Type B pancreatic cell (in vitro differentiated cells): Measurements from ENCODE around the gene NFKBIE. TPM values are rescaled to one million over a fixed set of nuclear protein-coding genes. Genes with fewer than 3 reads are reported as not detected.

Experiments used
- DNase-seq: peaks from one replicate; pipeline ENCODE4 v3.0.0; 2021; ENCODE audit warnings: mixed read lengths; ENCODE audit not compliant: unreplicated experiment; ENCODE audit errors: extremely low spot score
- H3K27ac Mint-ChIP-seq: 2 replicates; pipeline ENCODE4 v1.8.0; 2021; ENCODE audit warnings: mild to moderate bottlenecking, mixed read lengths
- H3K27me3 Mint-ChIP-seq: 2 replicates; pipeline ENCODE4 v1.8.0; 2021; ENCODE audit warnings: mixed read lengths
- H3K36me3 Mint-ChIP-seq: 2 replicates; pipeline ENCODE4 v1.8.0; 2021; ENCODE audit warnings: mixed read lengths
- H3K4me1 Mint-ChIP-seq: one replicate; pipeline ENCODE4 v1.8.0; 2021; ENCODE audit warnings: mixed read lengths; ENCODE audit not compliant: unreplicated experiment
- H3K4me3 Mint-ChIP-seq: 2 replicates; pipeline ENCODE4 v1.8.0; 2021; ENCODE audit warnings: mild to moderate bottlenecking, mixed read lengths
- H3K9me3 Mint-ChIP-seq: 2 replicates; pipeline ENCODE4 v1.8.0; 2021; ENCODE audit warnings: mixed read lengths
- CTCF ChIP-seq: fragments of 200-600 bp; sonication (generic); conservative IDR thresholded peaks from 2 replicates; pipeline ENCODE4 v1.5.0; 2021; ENCODE audit warnings: antibody characterized with exemption, mild to moderate bottlenecking
- total RNA-seq: library from RNA; stranded (reverse); gene quantifications from 2 replicates; pipeline ENCODE4 v1.2.1, GENCODE V29; 2021; ENCODE audit warnings: low replicate concordance

NFKBIE gene
- total RNA-seq, 1 donor from 2014 or later, result 9.2 TPM

DNA sequence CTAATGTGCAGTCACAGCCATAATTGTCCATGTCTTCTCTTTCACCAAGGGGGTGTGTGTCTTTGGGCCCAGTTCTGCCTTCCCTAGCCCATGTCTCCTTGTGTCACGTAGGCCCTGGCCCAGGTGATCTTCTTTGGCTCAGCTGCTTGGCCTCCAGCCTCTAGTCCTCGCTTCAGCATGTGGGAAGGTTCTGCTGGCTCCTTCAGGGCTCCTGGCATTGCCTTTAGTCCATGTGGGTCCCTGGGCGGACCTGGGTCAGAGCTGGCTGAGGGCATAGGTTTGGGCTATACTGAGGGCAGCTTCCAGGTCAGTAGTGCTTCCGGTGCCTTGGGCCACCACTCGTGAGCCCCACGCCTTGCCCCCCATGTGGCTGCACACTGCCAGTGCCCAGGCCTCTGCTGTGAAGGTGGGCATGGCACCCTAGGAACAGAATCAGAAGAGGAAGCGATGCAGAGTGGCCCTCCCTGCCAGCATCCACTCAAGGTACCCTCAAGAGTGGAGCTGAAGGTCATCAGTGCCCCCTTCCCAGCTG is 35.0 kb upstream of the NFKBIE start:
- Mint-ChIP-seq H3K4me1 (peaks cover 1% of the 10 kb centered on the region), H3K4me3 (no peak overlapping the region), H3K9me3 (no peaks in the 10 kb centered on the region), H3K36me3 (peaks cover 10% of the 10 kb centered on the region), H3K27ac (no peak overlapping the region), H3K27me3 (peaks cover 36% of the 10 kb centered on the region)
- no peak for DNase-seq
- no peak for TF ChIP-seq CTCF

DNA sequence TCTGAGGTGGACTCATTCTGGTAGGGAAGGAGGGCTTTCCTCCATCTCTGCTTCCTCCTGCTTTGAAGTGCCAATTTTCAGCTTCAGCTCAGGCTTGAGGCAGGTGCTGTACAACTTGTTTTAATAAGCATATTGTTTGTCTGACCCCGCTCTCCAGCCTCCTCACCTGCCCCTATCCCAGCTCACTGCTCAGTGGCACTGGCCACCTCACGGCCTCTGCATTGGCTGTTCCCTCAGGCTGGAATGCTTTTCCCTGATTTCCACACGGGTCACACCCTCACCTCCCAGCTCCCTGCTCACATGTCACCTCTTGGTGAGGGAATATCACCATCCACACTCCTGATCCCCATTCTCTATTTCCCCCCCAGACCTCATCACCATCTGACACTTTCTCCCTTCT is 33.5 kb upstream of the NFKBIE start:
- Mint-ChIP-seq H3K27ac (no peak overlapping the region), H3K36me3 (peaks cover 10% of the 10 kb centered on the region), H3K4me3 (peak overlapping the region; percentile 50), H3K9me3 (no peaks in the 10 kb centered on the region), H3K4me1 (no peaks in the 10 kb centered on the region), H3K27me3 (peaks cover 49% of the 10 kb centered on the region)
- no peak for DNase-seq
- TF ChIP-seq CTCF, result no peak

GRCh38 chr6:44298055-44298803 is 32.9 kb upstream of the NFKBIE start:
- DNase-seq, result no peak
- Mint-ChIP-seq H3K4me1 (no peaks in the 10 kb centered on the region), H3K27ac (no peak overlapping the region), H3K27me3 (peaks cover 56% of the 10 kb centered on the region), H3K9me3 (no peaks in the 10 kb centered on the region), H3K36me3 (peaks cover 10% of the 10 kb centered on the region), H3K4me3 (peak overlapping the region; percentile 80)
- TF ChIP-seq CTCF, result peak; percentile 53

DNA sequence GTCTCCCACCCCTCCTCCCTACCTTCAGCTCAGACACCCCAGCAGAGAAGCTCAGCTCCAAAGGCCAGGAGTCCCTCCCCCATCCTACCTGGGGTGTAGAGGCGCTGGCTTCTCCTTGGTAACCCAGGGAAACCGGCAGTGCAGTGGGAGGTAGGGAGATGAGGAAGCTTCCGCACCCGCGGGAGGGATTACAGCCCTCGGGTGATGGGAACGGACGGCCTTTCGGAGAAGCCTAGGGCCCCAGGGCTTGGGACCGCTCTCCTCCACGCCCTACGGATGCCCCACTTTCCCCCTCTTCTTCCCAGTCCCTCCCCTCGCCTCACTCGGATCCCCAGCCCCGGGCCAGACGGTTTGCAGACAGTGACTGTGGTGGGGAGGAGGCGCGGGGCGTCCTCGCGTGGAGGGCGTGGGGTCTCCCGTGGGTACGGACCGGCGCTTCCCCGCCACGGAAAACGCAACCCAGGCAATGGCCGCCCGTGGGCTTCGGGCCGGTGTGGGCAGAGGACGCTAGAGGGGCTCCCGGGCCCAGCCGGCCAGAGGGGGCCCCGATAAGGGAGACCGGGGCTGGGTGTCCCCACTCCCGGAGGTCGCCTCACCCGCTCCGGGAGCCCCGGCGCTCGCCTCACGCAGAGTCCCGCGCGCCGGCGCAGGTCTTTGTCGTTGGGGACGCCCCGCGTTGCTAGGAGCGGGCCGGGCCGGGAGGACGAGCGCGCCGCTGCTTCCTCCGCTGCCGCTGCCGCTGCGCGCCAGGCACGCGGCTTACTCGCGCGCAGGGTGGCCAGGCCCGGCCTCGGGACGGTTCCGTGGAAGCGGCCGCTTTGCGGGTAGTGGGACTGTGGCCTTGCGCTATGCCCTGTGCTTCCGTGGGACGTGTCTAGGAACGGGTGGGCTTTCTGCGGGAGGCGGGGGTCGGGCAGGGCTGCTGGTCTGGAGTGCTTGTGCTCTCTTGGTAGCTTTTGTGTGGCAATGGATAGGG is 32.0 kb upstream of the NFKBIE start:
- Mint-ChIP-seq H3K4me1 (no peaks in the 10 kb centered on the region), H3K27ac (no peak overlapping the region), H3K4me3 (peak overlapping the region; percentile 80), H3K36me3 (peaks cover 10% of the 10 kb centered on the region), H3K9me3 (no peaks in the 10 kb centered on the region), H3K27me3 (peaks cover 63% of the 10 kb centered on the region)
- no peak for TF ChIP-seq CTCF
- no peak for DNase-seq

- no peaks in the 10 kb centered on the region for H3K4me1 Mint-ChIP-seq
- peaks cover 84% of the 10 kb centered on the region for H3K27me3 Mint-ChIP-seq
Measured at GRCh38 chr6:44294832-44295791, 29.8 kb upstream of the NFKBIE start.

More at GRCh38 chr6:44294832-44295791, 29.8 kb upstream of the NFKBIE start:
- DNase-seq, result no peak
- Mint-ChIP-seq H3K27ac (no peak overlapping the region), H3K36me3 (peaks cover under 1% of the 10 kb centered on the region), H3K9me3 (no peaks in the 10 kb centered on the region), H3K4me3 (no peak overlapping the region)
- no peak for TF ChIP-seq CTCF
